ENCODE results near the gene NAB2.
A peak's percentile ranks its signal among the peaks of the same experiment; 100 is the strongest.

NAB2 gene

GRCh38 chr12:57080855-57081254 is 8.1 kb upstream of the NAB2 start:
- Mint-ChIP-seq H3K4me3 (no peak overlapping the region), H3K27me3 (ENCODE audit: low read depth) (no peaks in the 10 kb centered on the region), H3K4me1 (ENCODE audit: low read depth) (peaks cover 26% of the 10 kb centered on the region), H3K9me3 (no peaks in the 10 kb centered on the region), H3K27ac (no peak overlapping the region), H3K36me3 (ENCODE audit: low read depth) (peaks cover 13% of the 10 kb centered on the region)
- no peak for DNase-seq (ENCODE audit: low spot score)

DNA sequence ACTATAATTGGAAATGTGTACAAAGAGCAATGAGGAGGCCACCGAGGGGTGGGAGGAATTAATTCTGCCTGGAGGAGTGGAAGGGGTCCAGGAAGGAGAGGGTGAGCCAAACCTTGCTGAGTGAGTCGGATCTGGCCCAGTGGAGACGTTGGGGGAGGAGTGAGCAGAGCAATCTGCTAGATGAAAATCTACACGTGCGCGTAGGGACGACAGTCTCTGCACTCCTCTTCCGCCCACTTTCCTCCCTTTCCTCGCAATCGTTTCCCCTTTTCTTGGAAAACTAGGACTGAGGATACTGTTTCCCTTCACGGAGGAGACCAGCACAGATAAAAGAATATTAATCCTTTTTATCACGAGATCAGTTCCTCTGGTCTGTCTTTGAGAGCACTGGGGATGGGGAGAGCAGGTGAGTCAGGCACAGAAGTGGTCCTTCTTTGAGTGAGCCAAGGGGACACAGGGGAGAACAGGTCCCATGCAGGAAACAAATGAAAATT is 2.9 kb upstream of the NAB2 start:
- H3K9me3 Mint-ChIP-seq, result no peaks in the 10 kb centered on the region
- no peaks in the 10 kb centered on the region for H3K27me3 Mint-ChIP-seq (ENCODE audit: low read depth)
- H3K4me3 Mint-ChIP-seq, result peak overlapping the region; percentile 91
- peak; percentile 55 for DNase-seq (ENCODE audit: low spot score)
- peaks cover 37% of the 10 kb centered on the region for H3K4me1 Mint-ChIP-seq (ENCODE audit: low read depth)
- H3K27ac Mint-ChIP-seq, result peak overlapping the region; percentile 91
- peaks cover 5% of the 10 kb centered on the region for H3K36me3 Mint-ChIP-seq (ENCODE audit: low read depth)

DNA sequence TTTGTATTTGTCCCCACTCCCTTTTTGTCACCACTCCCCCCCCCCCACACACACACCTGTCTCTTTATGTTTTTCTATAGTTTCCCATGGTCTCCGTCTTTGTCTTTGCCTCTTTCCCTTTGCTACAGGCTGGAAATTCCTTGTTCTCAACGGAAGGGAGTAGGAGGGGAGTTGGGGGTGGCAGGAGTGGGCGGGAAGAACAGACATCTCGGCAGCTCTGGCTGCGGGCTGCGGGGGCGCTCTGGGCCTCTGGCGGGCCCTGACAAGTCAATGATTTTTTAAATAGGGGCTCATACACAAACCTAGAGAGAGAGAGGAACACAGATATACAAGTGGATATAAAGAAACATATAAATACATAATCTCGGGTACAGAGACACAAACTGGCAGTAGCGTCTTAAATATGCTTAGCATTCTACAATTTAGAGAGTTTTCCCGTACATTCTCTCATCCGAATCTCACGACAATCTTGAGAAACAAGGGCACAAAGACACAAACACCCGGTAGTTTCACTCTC is 2.4 kb upstream of the NAB2 start:
- peak overlapping the region; percentile 91 for H3K4me3 Mint-ChIP-seq
- peak overlapping the region; percentile 91 for H3K27ac Mint-ChIP-seq
- DNase-seq (ENCODE audit: low spot score), result peak; percentile 70
- peaks cover 38% of the 10 kb centered on the region for H3K4me1 Mint-ChIP-seq (ENCODE audit: low read depth)
- H3K36me3 Mint-ChIP-seq (ENCODE audit: low read depth), result peaks cover 5% of the 10 kb centered on the region
- H3K27me3 Mint-ChIP-seq (ENCODE audit: low read depth), result no peaks in the 10 kb centered on the region
- no peaks in the 10 kb centered on the region for H3K9me3 Mint-ChIP-seq

DNA sequence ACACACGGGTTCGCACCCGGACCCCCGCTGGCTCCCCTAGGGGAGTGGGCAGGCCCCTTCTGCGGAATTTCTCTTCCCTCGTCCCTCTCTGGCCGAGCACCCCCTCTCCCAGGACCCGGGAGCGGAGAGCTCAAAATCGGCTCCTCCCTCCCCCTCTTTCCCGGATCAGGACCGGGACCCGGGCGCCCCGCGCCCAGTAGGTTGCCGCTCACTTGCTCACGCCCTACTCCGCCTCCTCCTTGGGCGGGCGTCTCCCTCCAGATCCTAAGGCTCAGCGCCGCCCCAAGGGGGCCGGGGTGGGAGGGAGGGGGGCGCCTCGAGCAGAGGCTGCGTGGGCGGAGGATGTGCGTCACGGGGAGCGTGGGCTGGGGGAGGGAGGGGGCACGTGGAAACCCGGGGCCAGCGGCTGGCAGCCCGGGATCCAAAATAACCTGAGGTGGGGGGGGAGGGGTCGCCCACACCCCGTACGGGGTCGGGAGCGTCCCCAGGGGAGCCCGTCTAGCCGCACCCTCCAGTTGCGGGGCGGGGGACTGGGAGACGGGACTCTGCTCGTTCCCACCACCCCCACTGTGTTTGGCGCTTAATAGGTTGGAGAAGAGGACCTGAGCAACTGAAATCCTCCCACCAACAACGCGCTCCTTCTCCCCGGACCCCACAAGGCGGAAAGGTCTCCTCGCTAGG is 1.8 kb upstream of the NAB2 start:
- H3K36me3 Mint-ChIP-seq (ENCODE audit: low read depth), result peaks cover 9% of the 10 kb centered on the region
- H3K4me3 Mint-ChIP-seq, result peak overlapping the region; percentile 91
- peaks cover 40% of the 10 kb centered on the region for H3K4me1 Mint-ChIP-seq (ENCODE audit: low read depth)
- H3K9me3 Mint-ChIP-seq, result no peaks in the 10 kb centered on the region
- peak overlapping the region; percentile 94 for H3K27ac Mint-ChIP-seq
- peak; percentile 79 for DNase-seq (ENCODE audit: low spot score)
- no peaks in the 10 kb centered on the region for H3K27me3 Mint-ChIP-seq (ENCODE audit: low read depth)

DNA sequence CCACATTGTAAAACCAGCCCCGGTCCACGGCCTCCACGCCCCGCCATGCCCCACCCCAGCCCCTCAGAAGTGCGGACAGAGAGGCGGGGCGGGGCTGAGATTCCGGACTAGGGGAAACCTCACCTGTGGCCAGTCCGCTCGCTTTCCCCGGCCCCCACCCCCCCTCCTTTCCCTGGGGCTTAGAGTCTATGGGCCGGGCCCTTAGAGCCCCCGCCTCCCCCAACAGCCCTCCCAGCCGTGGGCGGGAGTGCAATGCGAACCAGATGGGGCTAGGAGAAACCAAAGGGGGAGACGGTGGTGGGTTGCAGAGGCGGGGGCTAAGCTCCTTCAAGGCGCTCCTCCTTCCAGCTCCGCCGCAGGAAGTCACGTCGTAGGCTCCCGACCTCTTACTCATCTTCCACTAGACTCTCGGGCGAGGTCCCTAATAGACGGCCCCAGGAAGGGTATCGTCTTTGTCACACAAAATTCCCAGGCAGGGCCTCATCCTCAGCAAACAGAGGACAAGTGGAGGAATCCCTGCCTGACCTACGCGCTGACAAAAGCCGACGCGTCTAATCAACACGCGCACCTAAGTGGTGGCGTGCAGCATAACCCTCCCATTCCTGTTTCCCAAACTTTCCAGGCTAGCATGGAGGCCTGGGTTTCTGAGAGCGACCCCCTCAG is 1.1 kb upstream of the NAB2 start:
- peak overlapping the region; percentile 89 for H3K4me3 Mint-ChIP-seq
- H3K36me3 Mint-ChIP-seq (ENCODE audit: low read depth), result peaks cover 15% of the 10 kb centered on the region
- DNase-seq (ENCODE audit: low spot score), result peak; percentile 87
- peaks cover 45% of the 10 kb centered on the region for H3K4me1 Mint-ChIP-seq (ENCODE audit: low read depth)
- H3K27ac Mint-ChIP-seq, result peak overlapping the region; percentile 94
- H3K27me3 Mint-ChIP-seq (ENCODE audit: low read depth), result no peaks in the 10 kb centered on the region
- no peaks in the 10 kb centered on the region for H3K9me3 Mint-ChIP-seq

- H3K4me3 Mint-ChIP-seq, result peak overlapping the region; percentile 95
- H3K4me1 Mint-ChIP-seq (ENCODE audit: low read depth), result peaks cover 56% of the 10 kb centered on the region
- H3K36me3 Mint-ChIP-seq (ENCODE audit: low read depth), result peaks cover 18% of the 10 kb centered on the region
- H3K27me3 Mint-ChIP-seq (ENCODE audit: low read depth), result no peaks in the 10 kb centered on the region
- peak; percentile 67 for DNase-seq (ENCODE audit: low spot score)
- H3K9me3 Mint-ChIP-seq, result no peaks in the 10 kb centered on the region
- peak overlapping the region; percentile 82 for H3K27ac Mint-ChIP-seq
These were observed 644 bp downstream of the NAB2 start for GRCh38 chr12:57089271-57090245.

DNA sequence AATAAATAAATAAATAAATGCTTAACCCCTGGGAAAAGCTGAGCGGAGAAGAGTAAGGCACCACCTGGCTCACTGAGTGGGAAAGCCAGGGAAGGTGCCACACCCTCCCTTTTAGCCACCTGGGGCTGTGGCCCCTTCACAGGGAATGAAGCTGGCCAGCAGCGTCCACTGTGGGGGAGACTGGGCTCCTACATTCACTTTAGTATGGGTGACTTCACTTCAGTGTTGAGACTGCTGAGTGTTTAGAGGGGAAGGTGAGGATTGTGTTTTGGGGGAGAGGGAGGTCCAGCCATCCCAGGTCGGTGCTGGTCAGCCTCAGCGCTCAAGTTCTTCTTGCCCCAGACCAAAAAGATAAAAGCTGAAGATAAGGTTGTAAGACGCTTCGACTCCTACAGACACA is 1.6 kb downstream of the NAB2 start:
- Mint-ChIP-seq H3K4me1 (ENCODE audit: low read depth) (peaks cover 54% of the 10 kb centered on the region), H3K36me3 (ENCODE audit: low read depth) (peaks cover 21% of the 10 kb centered on the region), H3K27me3 (ENCODE audit: low read depth) (no peaks in the 10 kb centered on the region), H3K9me3 (no peaks in the 10 kb centered on the region), H3K27ac (no peak overlapping the region), H3K4me3 (peak overlapping the region; percentile 56)
- DNase-seq (ENCODE audit: low spot score), result no peak

DNA sequence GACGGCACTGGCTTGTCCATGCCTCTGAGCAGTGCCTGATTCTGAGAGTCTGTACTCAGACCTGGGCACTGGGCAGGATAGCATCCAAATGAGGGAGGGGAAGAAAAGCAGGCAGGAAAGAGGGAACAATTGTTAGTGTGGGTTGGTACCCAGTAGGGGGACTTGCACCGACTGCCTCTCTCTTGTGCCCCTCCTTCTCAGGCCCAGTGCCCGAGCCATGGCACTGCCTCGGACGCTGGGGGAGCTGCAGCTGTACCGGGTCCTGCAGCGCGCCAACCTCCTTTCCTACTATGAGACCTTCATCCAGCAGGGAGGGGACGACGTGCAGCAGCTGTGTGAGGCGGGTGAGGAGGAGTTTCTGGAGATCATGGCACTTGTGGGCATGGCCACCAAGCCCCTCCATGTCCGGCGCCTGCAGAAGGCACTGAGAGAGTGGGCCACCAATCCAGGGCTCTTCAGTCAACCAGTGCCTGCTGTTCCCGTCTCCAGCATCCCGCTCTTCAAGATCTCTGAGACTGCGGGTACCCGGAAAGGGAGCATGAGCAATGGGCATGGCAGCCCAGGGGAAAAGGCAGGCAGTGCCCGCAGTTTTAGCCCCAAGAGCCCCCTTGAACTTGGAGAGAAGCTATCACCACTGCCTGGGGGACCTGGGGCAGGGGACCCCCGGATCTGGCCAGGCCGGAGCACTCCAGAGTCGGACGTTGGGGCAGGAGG is 2.2 kb downstream of the NAB2 start:
- peaks cover 24% of the 10 kb centered on the region for H3K36me3 Mint-ChIP-seq (ENCODE audit: low read depth)
- no peak overlapping the region for H3K27ac Mint-ChIP-seq
- H3K9me3 Mint-ChIP-seq, result no peaks in the 10 kb centered on the region

GRCh38 chr12:57091638-57092528 is 3.0 kb downstream of the NAB2 start:
- Mint-ChIP-seq H3K4me3 (peak overlapping the region; percentile 36), H3K4me1 (ENCODE audit: low read depth) (peaks cover 46% of the 10 kb centered on the region), H3K27ac (peak overlapping the region; percentile 26), H3K27me3 (ENCODE audit: low read depth) (no peaks in the 10 kb centered on the region), H3K36me3 (ENCODE audit: low read depth) (peaks cover 32% of the 10 kb centered on the region), H3K9me3 (no peaks in the 10 kb centered on the region)
- no peak for DNase-seq (ENCODE audit: low spot score)

More for the DNA sequence above, 2.2 kb downstream of the NAB2 start:
- H3K4me3 Mint-ChIP-seq, result peak overlapping the region; percentile 56
- DNase-seq (ENCODE audit: low spot score), result no peak
- no peaks in the 10 kb centered on the region for H3K27me3 Mint-ChIP-seq (ENCODE audit: low read depth)
- H3K4me1 Mint-ChIP-seq (ENCODE audit: low read depth), result peaks cover 51% of the 10 kb centered on the region

GRCh38 chr12:57092529-57092862 is 3.6 kb downstream of the NAB2 start:
- Mint-ChIP-seq H3K36me3 (ENCODE audit: low read depth) (peaks cover 37% of the 10 kb centered on the region), H3K27ac (peak overlapping the region; percentile 61), H3K27me3 (ENCODE audit: low read depth) (no peaks in the 10 kb centered on the region), H3K9me3 (no peaks in the 10 kb centered on the region), H3K4me3 (peak overlapping the region; percentile 29), H3K4me1 (ENCODE audit: low read depth) (peaks cover 46% of the 10 kb centered on the region)
- no peak for DNase-seq (ENCODE audit: low spot score)

DNA sequence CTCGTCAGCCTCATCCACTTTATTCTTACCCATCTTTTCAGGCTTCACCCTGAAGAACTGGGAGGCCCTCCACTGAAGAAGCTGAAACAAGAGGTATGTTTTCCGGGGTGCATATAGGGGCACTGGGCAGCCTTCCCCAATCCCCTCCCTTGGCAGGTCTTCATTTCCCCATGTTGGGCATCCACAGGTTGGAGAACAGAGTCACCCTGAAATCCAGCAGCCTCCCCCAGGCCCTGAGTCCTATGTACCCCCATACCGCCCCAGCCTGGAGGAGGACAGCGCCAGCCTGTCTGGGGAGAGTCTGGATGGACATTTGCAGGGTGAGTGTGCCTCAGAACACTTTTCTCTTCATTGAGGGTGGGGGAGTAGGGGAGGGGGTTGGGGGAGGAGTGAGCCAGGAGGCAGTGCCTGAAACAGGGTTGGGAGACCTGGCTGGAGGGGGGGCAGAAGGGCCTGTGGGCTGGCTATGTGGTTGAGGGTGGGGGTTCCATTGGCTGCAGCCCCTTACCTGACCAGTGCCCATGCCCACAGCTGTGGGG is 4.0 kb downstream of the NAB2 start:
- Mint-ChIP-seq H3K4me1 (ENCODE audit: low read depth) (peaks cover 45% of the 10 kb centered on the region), H3K27ac (peak overlapping the region; percentile 61), H3K36me3 (ENCODE audit: low read depth) (peaks cover 41% of the 10 kb centered on the region), H3K9me3 (no peaks in the 10 kb centered on the region), H3K27me3 (ENCODE audit: low read depth) (no peaks in the 10 kb centered on the region), H3K4me3 (peak overlapping the region; percentile 29)
- no peak for DNase-seq (ENCODE audit: low spot score)

DNA sequence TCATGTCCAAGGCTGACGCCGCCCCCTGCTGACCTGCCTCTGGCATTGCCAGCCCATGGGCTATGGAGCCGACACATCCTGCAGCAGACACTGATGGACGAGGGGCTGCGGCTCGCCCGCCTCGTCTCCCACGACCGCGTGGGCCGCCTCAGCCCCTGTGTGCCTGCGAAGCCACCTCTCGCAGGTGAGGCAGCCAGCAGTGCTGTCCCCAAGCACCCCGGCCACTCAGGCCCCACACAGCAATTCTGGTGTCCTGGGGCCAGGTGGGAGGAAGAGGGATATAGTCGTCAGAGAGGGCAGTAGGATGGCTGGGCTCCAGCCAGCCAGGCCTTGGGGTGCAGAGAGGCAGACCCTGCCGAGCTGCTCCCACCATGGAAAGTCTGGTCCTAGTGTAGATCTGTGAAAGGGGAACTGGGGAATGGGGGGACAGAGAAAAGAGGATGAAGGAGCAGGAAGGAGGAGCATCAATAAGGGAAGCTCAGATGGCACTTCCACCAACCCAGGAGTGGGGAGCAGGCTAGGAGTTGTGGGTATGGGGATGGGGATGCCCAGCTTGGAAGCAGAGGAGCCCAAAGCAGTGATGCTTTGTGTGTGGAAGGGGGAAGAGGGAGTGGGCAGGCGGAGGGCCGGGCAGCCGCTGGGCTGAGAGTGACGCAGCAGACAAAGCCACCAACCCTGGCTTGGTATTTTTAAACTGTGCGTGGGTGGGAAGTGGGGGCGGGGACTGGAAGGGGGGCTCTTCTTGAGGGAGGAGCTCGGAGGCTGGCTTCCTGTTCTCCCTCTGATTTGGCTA is 4.7 kb downstream of the NAB2 start:
- peaks cover 43% of the 10 kb centered on the region for H3K4me1 Mint-ChIP-seq (ENCODE audit: low read depth)
- peaks cover 45% of the 10 kb centered on the region for H3K36me3 Mint-ChIP-seq (ENCODE audit: low read depth)

More for the DNA sequence above, 4.7 kb downstream of the NAB2 start:
- Mint-ChIP-seq H3K27me3 (ENCODE audit: low read depth) (no peaks in the 10 kb centered on the region), H3K27ac (peak overlapping the region; percentile 74), H3K4me3 (peak overlapping the region; percentile 52), H3K9me3 (no peaks in the 10 kb centered on the region)
- DNase-seq (ENCODE audit: low spot score), result peak; percentile 56
